B cell (primary cell): ENCODE data around the gene LRRN4CL. TPM values are rescaled to one million over a fixed set of nuclear protein-coding genes. Genes with fewer than 3 reads are reported as not detected.

ENCODE experiments used
- ATAC-seq: fragments of 200-7000 bp; cut with Tn5 transposase; one replicate; pipeline ENCODE4 v1.10.0; 2021; ENCODE audit warnings: low read depth, mild to moderate bottlenecking, moderate number of reproducible peaks, moderate library complexity
- CTCF ChIA-PET: fragments of 350-600 bp; sonication (Branson Sonifier 250); formaldehyde crosslinking; loops from one replicate; lab custom pipeline; 2021; ENCODE audit warnings: antibody characterized with exemption, inconsistent platforms; lab: Charles Lee
- POLR2A ChIA-PET: fragments of 350-600 bp; sonication (Branson Sonifier 250); formaldehyde crosslinking; loops from one replicate; lab custom pipeline; 2021; ENCODE audit warnings: antibody characterized with exemption; lab: Charles Lee
- DNase-seq: peaks from one replicate; pipeline ENCODE4 v3.0.0; 2013
- H2AFZ ChIP-seq: 2 replicates; pipeline ENCODE4 v1.6.1; 2012; ENCODE audit warnings: mild to moderate bottlenecking, low read depth, low read length; ENCODE audit not compliant: insufficient read depth, poor library complexity, severe bottlenecking
- H3K27ac ChIP-seq, 2 donors: 1 replicate in 1 of 2; 2 replicates in 1 of 2; pipeline ENCODE4 v1.5.1; 2012 to 2013; ENCODE audit warnings: low read length in 2 of 2, mild to moderate bottlenecking in 2 of 2, moderate library complexity in 1 of 2
- H3K27me3 ChIP-seq, 4 experiments: fragments of 200-600 bp in 1 of 4; sonication (generic) in 1 of 4; replicated peaks in 1 of 4; 1 replicate in 2 of 4; 2 replicates in 2 of 4; pipeline versions ENCODE4 v1.6.1 to v1.7.0; 2013 to 2016; ENCODE audit warnings: low read length in 3 of 4, mild to moderate bottlenecking in 2 of 4, mixed read lengths in 1 of 4, moderate library complexity in 1 of 4; ENCODE audit not compliant: insufficient read depth in 4 of 4, control insufficient read depth in 3 of 4; ENCODE audit errors: control extremely low read depth in 1 of 4
- H3K36me3 ChIP-seq, 2 experiments: replicated peaks in 1 of 2; 1 replicate in 1 of 2; 2 replicates in 1 of 2; pipeline versions ENCODE4 v1.6.1 to v1.7.1; 2013; ENCODE audit warnings: low read length in 1 of 2; ENCODE audit not compliant: insufficient read depth in 2 of 2, control insufficient read depth in 1 of 2; ENCODE audit errors: control extremely low read depth in 1 of 2, extremely low read depth in 1 of 2
- H3K4me1 ChIP-seq, 2 donors: fragments of 200-600 bp in 1 of 2; sonication (generic) in 1 of 2; 1 replicate in 1 of 2; 2 replicates in 1 of 2; pipeline versions ENCODE4 v1.5.1 to v1.6.1; 2013 to 2017; ENCODE audit warnings: low read length in 2 of 2; ENCODE audit not compliant: control insufficient read depth in 2 of 2, insufficient read depth in 2 of 2
- H3K4me2 ChIP-seq: replicated peaks from 2 replicates; pipeline ENCODE3; 2012; ENCODE audit warnings: mild to moderate bottlenecking, low read depth, low read length; ENCODE audit not compliant: poor library complexity, severe bottlenecking
- H3K4me3 ChIP-seq, 5 experiments: fragments of 200-600 bp in 1 of 5; sonication (generic) in 1 of 5; 1 replicate in 3 of 5; 2 replicates in 2 of 5; pipeline versions ENCODE4 v1.5.1 to v1.7.0; 2011 to 2016; ENCODE audit warnings: low read length in 4 of 5, mild to moderate bottlenecking in 4 of 5, low read depth in 2 of 5, control low read depth in 1 of 5, moderate library complexity in 1 of 5; ENCODE audit not compliant: insufficient read depth in 1 of 5; ENCODE audit errors: control extremely low read depth in 1 of 5, extremely low read depth in 1 of 5
- H3K79me2 ChIP-seq: fragments of 200-600 bp; sonication (generic); one replicate; pipeline ENCODE4 v1.6.0; 2016; ENCODE audit warnings: low read length; ENCODE audit not compliant: control insufficient read depth, insufficient read depth
- H3K9ac ChIP-seq: fragments of 200-600 bp; sonication (generic); 2 replicates; pipeline ENCODE4 v1.6.1; 2017; ENCODE audit warnings: mild to moderate bottlenecking, low read length, moderate library complexity
- H3K9me3 ChIP-seq, 3 donors: one replicate each; pipeline versions ENCODE4 v1.6.1 to v1.7.1; 2013; ENCODE audit warnings: low read length in 2 of 3; ENCODE audit not compliant: control insufficient read depth in 2 of 3, insufficient read depth in 1 of 3; ENCODE audit errors: control extremely low read depth in 1 of 3
- H4K20me1 ChIP-seq: 2 replicates; pipeline ENCODE4 v1.6.0; 2012; ENCODE audit warnings: mild to moderate bottlenecking, low read length; ENCODE audit not compliant: insufficient read depth, control insufficient read depth, poor library complexity, severe bottlenecking
- H3K27ac Mint-ChIP-seq: one replicate; pipeline ENCODE4 v1.8.0; 2021; ENCODE audit warnings: mixed read lengths
- H3K27me3 Mint-ChIP-seq: one replicate; pipeline ENCODE4 v1.8.0; 2021; ENCODE audit warnings: mixed read lengths
- H3K4me1 Mint-ChIP-seq: one replicate; pipeline ENCODE4 v1.8.0; 2021; ENCODE audit warnings: mixed read lengths
- H3K4me3 Mint-ChIP-seq: one replicate; pipeline ENCODE4 v1.8.0; 2021; ENCODE audit warnings: mixed read lengths
- H3K9me3 Mint-ChIP-seq: one replicate; pipeline ENCODE4 v1.8.0; 2022; ENCODE audit warnings: mixed read lengths; ENCODE audit not compliant: insufficient read depth
- CTCF ChIP-seq: fragments of 200-600 bp; IDR thresholded peaks from one replicate; pipeline ENCODE4 v1.8.0; 2022; ENCODE audit warnings: antibody characterized with exemption, mild to moderate bottlenecking
- EZH2 ChIP-seq: IDR thresholded peaks from 2 replicates; pipeline ENCODE4 v1.6.1; 2012; ENCODE audit warnings: borderline replicate concordance, low read depth, mild to moderate bottlenecking, moderate library complexity, low read length; ENCODE audit not compliant: insufficient read depth, poor library complexity, severe bottlenecking
- WGBS: methylation state at CpG from one replicate; pipeline ENCODE4 v1.1.5; 2013; ENCODE audit warnings: missing lambda C conversion rate; ENCODE audit not compliant: insufficient coverage; 5-methylcytosine and 5-hydroxymethylcytosine counted together
- intact Hi-C: fragments of 100-400 bp; cut with micrococcal nuclease; formaldehyde crosslinking; loops from one replicate; pipeline ENCODE4 v1.10.0; 2022
- polyA plus RNA-seq: library from polyadenylated mRNA; depleted of rRNA; stranded (reverse); fragments of >200 nt; gene quantifications from 2 replicates; pipeline ENCODE4 v1.2.3, GENCODE V29; 2012
- total RNA-seq, 2 donors: library from RNA; stranded (reverse); fragments of 120-200 nt in 1 of 2; gene quantifications; 1 replicate in 1 of 2; 2 replicates in 1 of 2; pipeline versions ENCODE4 v1.2.3 to v1.2.4, GENCODE V29; 2013 to 2022

The LRRN4CL gene
- total and polyA plus RNA-seq, 2 donors (not counting 1 experiment from before 2014, with no cell fraction given) = 0.03 to 0.25 TPM

GRCh38 chr11:62645946-62646824, 43.1 kb downstream of the LRRN4CL start, which contains the start of gene GANAB:
Gene GANAB, minus strand, starts transcription at chr11:62646613. Its CDS starts 14 bp downstream, at chr11:62646599.
- ATAC-seq = peak; percentile 99
- Mint-ChIP-seq H3K9me3 (no peaks in the 10 kb centered on the region), H3K4me3 (peak within 1 kb of the TSS; percentile 97), H3K27ac (peak within 1 kb of the TSS; percentile 95), H3K4me1 (peaks cover 26% of the 10 kb centered on the region), H3K27me3 (no peaks in the 10 kb centered on the region)
- H3K36me3 ChIP-seq = peaks cover 0 to 40% of the 10 kb centered on the region in 2 experiments
- ChIA-PET CTCF (interaction anchor here (0.8 to 1.6 kb wide), 6 partner anchors 26 to 140 kb away, joined by 3 to 5 read pairs (median 3); partner anchors contain the start of genes MTA2 and TUT1), POLR2A (interaction anchor here (0.5 to 4.7 kb wide), 11 partner anchors 18 to 205 kb away, joined by 3 to 32 read pairs (median 4); partner anchors contain the start of genes C11orf98, CSKMT, LBHD1 and TMEM223)
- peaks cover 14% of the 10 kb centered on the region for H4K20me1 ChIP-seq
- peak within 1 kb of the TSS; percentile 75 to 89 for H3K27ac ChIP-seq
- peak; percentile 97 for DNase-seq
- H3K4me1 ChIP-seq = peaks cover 14 to 21% of the 10 kb centered on the region in 2 donors
- no peaks in the 10 kb centered on the region for H3K9me3 ChIP-seq
- H3K79me2 ChIP-seq = peaks cover 72% of the 10 kb centered on the region
- peak within 1 kb of the TSS; percentile 90 for H3K9ac ChIP-seq
- peak within 1 kb of the TSS; percentile 76 for H2AFZ ChIP-seq
- H3K4me2 ChIP-seq = peak within 1 kb of the TSS; percentile 84
- peak within 1 kb of the TSS; percentile 54 to 98 (median 90) for H3K4me3 ChIP-seq
- no peak for TF ChIP-seq CTCF
- TF ChIP-seq EZH2 = no peak
- intact Hi-C loops = loop anchor here (1.0 to 2.0 kb wide), 9 partner anchors 19 to 186 kb away; partner anchors contain the start of genes C11orf98, CSKMT, EML3 and MTA2
- no peaks in the 10 kb centered on the region for H3K27me3 ChIP-seq
- WGBS = 1% methylated on average over 71 of the region's 73 CpGs
